NCI-H1694 treated with DMSO at 0.1 percent for 48 hours (cell line): Measurements from ENCODE around the gene TEX19.

ENCODE experiments used
- DNase-seq: peaks from one replicate; lab custom pipeline; 2025; lab: John Stamatoyannopoulos, UW

The TEX19 gene

GRCh38 chr17:82390860-82391435, 31.9 kb downstream of the TEX19 start:
- DNase-seq, result no peak

- DNase-seq, result no peak
These were observed 32.5 kb downstream of the TEX19 start for GRCh38 chr17:82391496-82392066.

GRCh38 chr17:82392209-82392920, 33.3 kb downstream of the TEX19 start:
- DNase-seq, result no peak

GRCh38 chr17:82392941-82393340, 33.9 kb downstream of the TEX19 start:
- no peak for DNase-seq

GRCh38 chr17:82394278-82394677, 35.2 kb downstream of the TEX19 start:
- no peak for DNase-seq

- DNase-seq, result no peak
These were observed 37.8 kb downstream of the TEX19 start for GRCh38 chr17:82396601-82397435.

- DNase-seq, result peak; percentile 18
These were observed 38.6 kb downstream of the TEX19 start for GRCh38 chr17:82397449-82398335.

GRCh38 chr17:82399041-82399441, 40.0 kb downstream of the TEX19 start:
- peak; percentile 99 for DNase-seq

- peak; percentile 75 for DNase-seq
These were observed 40.6 kb downstream of the TEX19 start for GRCh38 chr17:82399601-82400101.

GRCh38 chr17:82400206-82400605, 41.2 kb downstream of the TEX19 start:
- peak; percentile 22 for DNase-seq

- DNase-seq, result no peak
These were observed 41.8 kb downstream of the TEX19 start for GRCh38 chr17:82400830-82401229.

GRCh38 chr17:82402865-82403264, 43.8 kb downstream of the TEX19 start:
- DNase-seq, result no peak

- no peak for DNase-seq
These were observed 44.9 kb downstream of the TEX19 start for GRCh38 chr17:82403662-82404660.

GRCh38 chr17:82405051-82405450, 46.0 kb downstream of the TEX19 start:
- no peak for DNase-seq

GRCh38 chr17:82406131-82406671, 47.2 kb downstream of the TEX19 start:
- DNase-seq, result no peak

GRCh38 chr17:82407255-82407654, 48.2 kb downstream of the TEX19 start:
- DNase-seq, result no peak

- DNase-seq, result no peak
These were observed 49.4 kb downstream of the TEX19 start for GRCh38 chr17:82408288-82408937.

GRCh38 chr17:82408938-82409318, 49.9 kb downstream of the TEX19 start:
- no peak for DNase-seq

GRCh38 chr17:82410014-82410716, 51.1 kb downstream of the TEX19 start:
- no peak for DNase-seq
